HepG2 (cell line): ENCODE data around the gene NOL8. TPM values are rescaled to one million over a fixed set of nuclear protein-coding genes. Genes with fewer than 3 reads are reported as not detected.

Source experiments
- ATAC-seq: fragments of 200-7000 bp; cut with Tn5 transposase; 3 replicates; pipeline ENCODE4 v1.9.1; 2020; ENCODE audit warnings: mild to moderate bottlenecking, moderate library complexity
- BruUV-seq: library from RNA; stranded (reverse); fragments of 400-500 nt; replicated peaks from 2 replicates; lab custom pipeline; 2021; lab: Mats Ljungman, UMichigan
- CTCF ChIA-PET: fragments of 300-600 bp; formaldehyde crosslinking; extraction: SDS; loops from one replicate; lab custom pipeline; 2021; ENCODE audit warnings: low total read pairs, inconsistent platforms, low intra/inter-chr PET ratio; lab: Yijun Ruan, JAX
- POLR2A ChIA-PET: fragments of 350-600 bp; sonication (Branson Sonifier 250); formaldehyde crosslinking; loops from one replicate; lab custom pipeline; 2020; ENCODE audit warnings: antibody characterized with exemption, inconsistent platforms; lab: Yijun Ruan, JAX
- DNase-seq: peaks from one replicate; pipeline ENCODE4 v3.0.0-alpha.2; 2015; ENCODE audit warnings: low spot score
- FAIRE-seq: peaks from 3 replicates; lab custom pipeline; 2011; peaks lifted over from hg19 to GRCh38; lab: Jason Lieb, UNC
- H2AFZ ChIP-seq: one replicate; pipeline ENCODE4 v1.6.1; 2011; ENCODE audit warnings: low read length, inconsistent platforms
- H3K27ac ChIP-seq: fragments of 300-600 bp; 3 replicates; pipeline ENCODE4 v1.8.0; 2011; ENCODE audit warnings: mixed run types, mild to moderate bottlenecking, mixed read lengths, low read length, inconsistent platforms; ENCODE audit not compliant: insufficient read depth; ENCODE audit errors: extremely low read length
- H3K27me3 ChIP-seq, 2 experiments: fragments of 200-600 bp in 1 of 2; 2 replicates in 1 of 2; 3 replicates in 1 of 2; pipeline versions ENCODE4 v1.6.0 to v1.8.0; 2011; ENCODE audit warnings: low read length in 2 of 2, mild to moderate bottlenecking in 2 of 2, moderate library complexity in 2 of 2, inconsistent platforms in 1 of 2; ENCODE audit not compliant: insufficient read depth in 2 of 2, control insufficient read depth in 1 of 2
- H3K36me3 ChIP-seq, 2 experiments: fragments of 200-600 bp in 1 of 2; replicated peaks in 1 of 2; 2 replicates in 1 of 2; 3 replicates in 1 of 2; pipeline versions ENCODE4 v1.5.1 to v1.8.0; 2011; ENCODE audit warnings: low read length in 2 of 2, inconsistent platforms in 1 of 2; ENCODE audit not compliant: insufficient read depth in 2 of 2, control insufficient read depth in 1 of 2
- H3K4me1 ChIP-seq: 2 replicates; pipeline ENCODE4 v1.5.1; 2012; ENCODE audit warnings: low read length, inconsistent platforms; ENCODE audit not compliant: insufficient read depth
- H3K4me2 ChIP-seq: 2 replicates; pipeline ENCODE4 v1.6.0; 2011; ENCODE audit warnings: low read depth, low read length, inconsistent platforms
- H3K4me3 ChIP-seq, 3 experiments: fragments of 200-600 bp in 1 of 3; sonication (generic), shearing (Covaris generic) in 1 of 3; replicated peaks in 1 of 3; 2 replicates each; pipeline ENCODE4 v1.5.1; 2011 to 2016; ENCODE audit warnings: low read length in 3 of 3, inconsistent platforms in 2 of 3, low read depth in 2 of 3, mild to moderate bottlenecking in 2 of 3, control low read depth in 1 of 3, mixed read lengths in 1 of 3; ENCODE audit not compliant: insufficient read depth in 1 of 3
- H3K79me2 ChIP-seq: one replicate; pipeline ENCODE4 v1.6.1; 2011; ENCODE audit warnings: low read length, inconsistent platforms; ENCODE audit not compliant: insufficient read depth
- H3K9ac ChIP-seq: 2 replicates; pipeline ENCODE4 v1.6.0; 2011; ENCODE audit warnings: mild to moderate bottlenecking, low read depth, low read length, inconsistent platforms; ENCODE audit not compliant: insufficient read depth
- H3K9me3 ChIP-seq: 2 replicates; pipeline ENCODE4 v1.5.1; 2012; ENCODE audit warnings: mild to moderate bottlenecking, low read length
- H4K20me1 ChIP-seq: 2 replicates; pipeline ENCODE4 v1.6.0; 2011; ENCODE audit warnings: inconsistent platforms, mild to moderate bottlenecking, low read length, moderate library complexity; ENCODE audit not compliant: insufficient read depth
- CC2D1A ChIP-seq: sonication (generic); formaldehyde crosslinking; IDR thresholded peaks from 2 replicates; pipeline ENCODE4 v1.8.1; 2023; ENCODE audit warnings: mild to moderate bottlenecking, missing genetic modification reagents
- CEBPB ChIP-seq: IDR thresholded peaks from 2 replicates; pipeline ENCODE4 v1.6.1; 2011; ENCODE audit warnings: low read depth, low read length, improper control_type of control experiment, borderline replicate concordance
- KDM2A ChIP-seq: sonication (generic); formaldehyde crosslinking; IDR thresholded peaks from 2 replicates; pipeline ENCODE4 v1.4.0; 2020; ENCODE audit warnings: low read depth, missing genetic modification reagents, borderline replicate concordance
- KLF11 ChIP-seq: IDR thresholded peaks from 2 replicates; pipeline ENCODE4 v1.6.1; 2016; ENCODE audit warnings: missing compliant biosample characterization
- MAZ ChIP-seq, 2 experiments: sonication (generic) in 1 of 2; formaldehyde crosslinking in 1 of 2; IDR thresholded peaks; 2 replicates each; pipeline versions ENCODE4 v1.5.0 to v1.6.1; 2012 to 2020; ENCODE audit warnings: low read depth in 2 of 2, mild to moderate bottlenecking in 2 of 2, borderline replicate concordance in 1 of 2, improper control_type of control experiment in 1 of 2, low read length in 1 of 2, missing genetic modification reagents in 1 of 2, moderate library complexity in 1 of 2
- RFX3 ChIP-seq: IDR thresholded peaks from 2 replicates; pipeline ENCODE4 v1.6.1; 2016; ENCODE audit warnings: missing biosample characterization, missing genetic modification reagents
- ZNF263 ChIP-seq: sonication (generic); formaldehyde crosslinking; IDR thresholded peaks from 2 replicates; pipeline ENCODE4 v1.4.0; 2020; ENCODE audit warnings: missing genetic modification reagents
- ZNF567 ChIP-seq: sonication (generic); formaldehyde crosslinking; IDR thresholded peaks from 2 replicates; pipeline ENCODE4 v1.8.1; 2023; ENCODE audit warnings: mild to moderate bottlenecking, missing genetic modification reagents, borderline replicate concordance
- ZNF644 ChIP-seq: IDR thresholded peaks from 2 replicates; pipeline ENCODE4 v1.6.1; 2016; ENCODE audit warnings: low read depth
- ZNF660 ChIP-seq: sonication (generic); formaldehyde crosslinking; IDR thresholded peaks from 2 replicates; pipeline ENCODE4 v1.5.1; 2020; ENCODE audit warnings: mild to moderate bottlenecking, low read depth, missing genetic modification reagents, borderline replicate concordance
- ZSCAN29 ChIP-seq: sonication (generic); formaldehyde crosslinking; conservative IDR thresholded peaks from 2 replicates; pipeline ENCODE4 v1.4.0; 2020; ENCODE audit warnings: mild to moderate bottlenecking, missing genetic modification reagents
- WGBS: methylation state at CpG from one replicate; pipeline ENCODE4 v1.1.6; 2017; ENCODE audit warnings: low lambda C conversion rate; 5-methylcytosine and 5-hydroxymethylcytosine counted together
- in situ Hi-C: cut with HindIII; loops from 2 replicates; pipeline ENCODE4 v1.10.0; 2017; ENCODE audit warnings: low pct_unique_long_range_greater_than_20kb; ENCODE audit not compliant: extremely low pct_ligation_motif_present
- intact Hi-C: fragments of 100-400 bp; cut with micrococcal nuclease; formaldehyde crosslinking; loops from one replicate; pipeline ENCODE4 v1.10.0; 2022; ENCODE audit not compliant: unreplicated experiment
- polyA plus RNA-seq, 8 experiments: library from polyadenylated mRNA; depleted of rRNA in 3 of 8; stranded (reverse) in 7 of 8; unstranded in 1 of 8; fragments of >200 nt; fragmentation: Illumina TruSeq in 4 of 8; extraction: Trizol in 4 of 8; gene quantifications; 2 replicates each; pipeline versions ENCODE4 v1.2.1 to v1.2.3, GENCODE V29; 2011 to 2016; ENCODE audit warnings: low read depth in 4 of 8, missing spikeins in 1 of 8, mixed read lengths in 1 of 8; ENCODE audit not compliant: insufficient read depth in 1 of 8
- total RNA-seq, 5 experiments: library from RNA; depleted of rRNA; stranded (reverse); fragments of >200 nt; fragmentation: Illumina TruSeq; extraction: Trizol; gene quantifications; 2 replicates each; pipeline ENCODE4 v1.2.3, GENCODE V29; 2016; ENCODE audit warnings: low read depth in 1 of 5
- TF ChIP-seq, protein P1 (sequence below): sonication (generic); formaldehyde crosslinking; IDR thresholded peaks from 2 replicates; pipeline ENCODE4 v1.5.0; 2020; ENCODE audit warnings: mild to moderate bottlenecking, missing genetic modification reagents, borderline replicate concordance
- TF ChIP-seq, protein P2 (sequence below): sonication (generic); formaldehyde crosslinking; conservative IDR thresholded peaks from 2 replicates; pipeline ENCODE4 v1.4.0; 2020; ENCODE audit warnings: missing genetic modification reagents

The NOL8 gene
- total and polyA plus RNA-seq, 2 of the 13 experiments (the other 11 are each of a cell fraction or from before 2014, with no cell fraction given): 12.8 to 36.3 TPM

DNA sequence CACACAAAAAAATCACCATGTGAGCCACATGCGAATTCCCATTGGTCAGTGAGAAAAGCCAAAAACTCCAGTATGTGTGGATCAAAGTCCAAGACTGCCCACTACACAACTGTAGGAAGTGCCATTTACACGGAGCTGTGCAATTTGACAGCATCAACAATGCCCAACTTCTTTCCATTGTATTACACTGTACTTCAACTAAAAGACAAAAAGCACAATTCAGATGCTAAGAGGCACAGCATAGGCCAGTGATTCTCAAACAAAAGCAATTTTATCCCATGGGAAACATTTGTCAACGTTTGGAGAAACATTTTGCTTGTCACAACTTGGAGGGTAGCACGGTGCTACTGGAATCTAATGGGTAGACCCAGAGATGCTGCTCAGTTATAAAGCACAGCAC, 71.5 kb downstream of the NOL8 start:
- Histone ChIP-seq H3K4me3 (no peak overlapping the region), H3K9ac (no peak overlapping the region), H3K4me2 (no peak overlapping the region), H3K27me3 (no peaks in the 10 kb centered on the region), H3K79me2 (no peaks in the 10 kb centered on the region), H3K9me3 (no peaks in the 10 kb centered on the region), H3K36me3 (peaks cover 40 to 91% of the 10 kb centered on the region in 2 experiments), H2AFZ (no peak overlapping the region), H3K4me1 (peaks cover 8% of the 10 kb centered on the region), H3K27ac (no peak overlapping the region), H4K20me1 (peaks cover 7% of the 10 kb centered on the region; the same call in 1 of the 2 replicates)
- BruUV-seq: TSS peak; percentile 18
- ChIA-PET POLR2A (no interaction called here), CTCF (no interaction called here)
- DNase-seq: no peak
- in situ Hi-C loops: no loop called here
- no peak for ATAC-seq
- no peak for FAIRE-seq
- intact Hi-C loops: loop anchor here (5.0 kb wide), 1 partner anchor 34 kb away; no protein-coding TSS in a partner anchor
- TF ChIP-seq, protein P1, sequence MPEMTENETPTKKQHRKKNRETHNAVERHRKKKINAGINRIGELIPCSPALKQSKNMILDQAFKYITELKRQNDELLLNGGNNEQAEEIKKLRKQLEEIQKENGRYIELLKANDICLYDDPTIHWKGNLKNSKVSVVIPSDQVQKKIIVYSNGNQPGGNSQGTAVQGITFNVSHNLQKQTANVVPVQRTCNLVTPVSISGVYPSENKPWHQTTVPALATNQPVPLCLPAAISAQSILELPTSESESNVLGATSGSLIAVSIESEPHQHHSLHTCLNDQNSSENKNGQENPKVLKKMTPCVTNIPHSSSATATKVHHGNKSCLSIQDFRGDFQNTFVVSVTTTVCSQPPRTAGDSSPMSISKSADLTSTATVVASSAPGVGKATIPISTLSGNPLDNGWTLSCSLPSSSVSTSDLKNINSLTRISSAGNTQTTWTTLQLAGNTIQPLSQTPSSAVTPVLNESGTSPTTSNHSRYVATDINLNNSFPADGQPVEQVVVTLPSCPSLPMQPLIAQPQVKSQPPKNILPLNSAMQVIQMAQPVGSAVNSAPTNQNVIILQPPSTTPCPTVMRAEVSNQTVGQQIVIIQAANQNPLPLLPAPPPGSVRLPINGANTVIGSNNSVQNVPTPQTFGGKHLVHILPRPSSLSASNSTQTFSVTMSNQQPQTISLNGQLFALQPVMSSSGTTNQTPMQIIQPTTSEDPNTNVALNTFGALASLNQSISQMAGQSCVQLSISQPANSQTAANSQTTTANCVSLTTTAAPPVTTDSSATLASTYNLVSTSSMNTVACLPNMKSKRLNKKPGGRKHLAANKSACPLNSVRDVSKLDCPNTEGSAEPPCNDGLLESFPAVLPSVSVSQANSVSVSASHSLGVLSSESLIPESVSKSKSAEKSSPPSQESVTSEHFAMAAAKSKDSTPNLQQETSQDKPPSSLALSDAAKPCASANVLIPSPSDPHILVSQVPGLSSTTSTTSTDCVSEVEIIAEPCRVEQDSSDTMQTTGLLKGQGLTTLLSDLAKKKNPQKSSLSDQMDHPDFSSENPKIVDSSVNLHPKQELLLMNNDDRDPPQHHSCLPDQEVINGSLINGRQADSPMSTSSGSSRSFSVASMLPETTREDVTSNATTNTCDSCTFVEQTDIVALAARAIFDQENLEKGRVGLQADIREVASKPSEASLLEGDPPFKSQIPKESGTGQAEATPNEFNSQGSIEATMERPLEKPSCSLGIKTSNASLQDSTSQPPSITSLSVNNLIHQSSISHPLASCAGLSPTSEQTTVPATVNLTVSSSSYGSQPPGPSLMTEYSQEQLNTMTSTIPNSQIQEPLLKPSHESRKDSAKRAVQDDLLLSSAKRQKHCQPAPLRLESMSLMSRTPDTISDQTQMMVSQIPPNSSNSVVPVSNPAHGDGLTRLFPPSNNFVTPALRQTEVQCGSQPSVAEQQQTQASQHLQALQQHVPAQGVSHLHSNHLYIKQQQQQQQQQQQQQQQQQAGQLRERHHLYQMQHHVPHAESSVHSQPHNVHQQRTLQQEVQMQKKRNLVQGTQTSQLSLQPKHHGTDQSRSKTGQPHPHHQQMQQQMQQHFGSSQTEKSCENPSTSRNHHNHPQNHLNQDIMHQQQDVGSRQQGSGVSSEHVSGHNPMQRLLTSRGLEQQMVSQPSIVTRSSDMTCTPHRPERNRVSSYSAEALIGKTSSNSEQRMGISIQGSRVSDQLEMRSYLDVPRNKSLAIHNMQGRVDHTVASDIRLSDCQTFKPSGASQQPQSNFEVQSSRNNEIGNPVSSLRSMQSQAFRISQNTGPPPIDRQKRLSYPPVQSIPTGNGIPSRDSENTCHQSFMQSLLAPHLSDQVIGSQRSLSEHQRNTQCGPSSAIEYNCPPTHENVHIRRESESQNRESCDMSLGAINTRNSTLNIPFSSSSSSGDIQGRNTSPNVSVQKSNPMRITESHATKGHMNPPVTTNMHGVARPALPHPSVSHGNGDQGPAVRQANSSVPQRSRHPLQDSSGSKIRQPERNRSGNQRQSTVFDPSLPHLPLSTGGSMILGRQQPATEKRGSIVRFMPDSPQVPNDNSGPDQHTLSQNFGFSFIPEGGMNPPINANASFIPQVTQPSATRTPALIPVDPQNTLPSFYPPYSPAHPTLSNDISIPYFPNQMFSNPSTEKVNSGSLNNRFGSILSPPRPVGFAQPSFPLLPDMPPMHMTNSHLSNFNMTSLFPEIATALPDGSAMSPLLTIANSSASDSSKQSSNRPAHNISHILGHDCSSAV: no peak
- TF ChIP-seq, protein P2, sequence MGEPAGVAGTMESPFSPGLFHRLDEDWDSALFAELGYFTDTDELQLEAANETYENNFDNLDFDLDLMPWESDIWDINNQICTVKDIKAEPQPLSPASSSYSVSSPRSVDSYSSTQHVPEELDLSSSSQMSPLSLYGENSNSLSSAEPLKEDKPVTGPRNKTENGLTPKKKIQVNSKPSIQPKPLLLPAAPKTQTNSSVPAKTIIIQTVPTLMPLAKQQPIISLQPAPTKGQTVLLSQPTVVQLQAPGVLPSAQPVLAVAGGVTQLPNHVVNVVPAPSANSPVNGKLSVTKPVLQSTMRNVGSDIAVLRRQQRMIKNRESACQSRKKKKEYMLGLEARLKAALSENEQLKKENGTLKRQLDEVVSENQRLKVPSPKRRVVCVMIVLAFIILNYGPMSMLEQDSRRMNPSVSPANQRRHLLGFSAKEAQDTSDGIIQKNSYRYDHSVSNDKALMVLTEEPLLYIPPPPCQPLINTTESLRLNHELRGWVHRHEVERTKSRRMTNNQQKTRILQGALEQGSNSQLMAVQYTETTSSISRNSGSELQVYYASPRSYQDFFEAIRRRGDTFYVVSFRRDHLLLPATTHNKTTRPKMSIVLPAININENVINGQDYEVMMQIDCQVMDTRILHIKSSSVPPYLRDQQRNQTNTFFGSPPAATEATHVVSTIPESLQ (CRISPR knock-in tag): no peak
- no peak for TF ChIP-seq KDM2A (CRISPR knock-in tag)
- TF ChIP-seq MAZ (IDR thresholded peaks at IDR 0.05; ENCODE audit: borderline replicate concordance, low read depth, low read length): no peak
- no peak for TF ChIP-seq MAZ (CRISPR knock-in tag; IDR thresholded peaks at IDR 0.05; ENCODE audit: low read depth)
- TF ChIP-seq CEBPB: no peak
- no peak for TF ChIP-seq KLF11 (CRISPR knock-in tag)
- no peak for TF ChIP-seq CC2D1A (CRISPR knock-in tag)
- no peak for TF ChIP-seq ZSCAN29 (CRISPR knock-in tag)
- no peak for TF ChIP-seq ZNF263
- no peak for TF ChIP-seq ZNF660
- TF ChIP-seq ZNF567: no peak
- no peak for TF ChIP-seq RFX3 (CRISPR knock-in tag)
- TF ChIP-seq ZNF644 (CRISPR knock-in tag): no peak
- 74% methylated on average over 4 of the region's 4 CpGs for WGBS
